ENCODE data around the gene DRGX.

DRGX gene

DNA sequence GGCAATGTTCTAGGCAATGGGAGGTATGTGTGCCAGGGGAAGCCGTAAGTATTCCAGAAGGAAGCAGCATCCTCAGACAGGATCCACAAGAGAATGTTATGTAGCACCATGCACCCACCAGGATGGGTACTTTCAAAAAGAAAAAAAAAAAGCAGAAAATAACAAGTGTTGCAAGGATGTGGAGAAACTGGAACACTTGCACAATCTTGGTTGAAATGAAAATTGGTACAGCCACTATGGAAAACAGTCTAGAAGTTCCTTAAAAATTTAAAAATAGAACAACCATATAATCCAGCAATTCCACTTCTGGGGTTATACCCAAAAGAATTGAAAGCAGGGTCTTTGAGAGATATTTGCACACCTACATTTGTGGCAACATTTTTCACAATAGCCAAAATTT lies 76.7 kb downstream of the DRGX start:
- no peak for DNase-seq (ENCODE audit: low read depth in 2 of 2)

DNA sequence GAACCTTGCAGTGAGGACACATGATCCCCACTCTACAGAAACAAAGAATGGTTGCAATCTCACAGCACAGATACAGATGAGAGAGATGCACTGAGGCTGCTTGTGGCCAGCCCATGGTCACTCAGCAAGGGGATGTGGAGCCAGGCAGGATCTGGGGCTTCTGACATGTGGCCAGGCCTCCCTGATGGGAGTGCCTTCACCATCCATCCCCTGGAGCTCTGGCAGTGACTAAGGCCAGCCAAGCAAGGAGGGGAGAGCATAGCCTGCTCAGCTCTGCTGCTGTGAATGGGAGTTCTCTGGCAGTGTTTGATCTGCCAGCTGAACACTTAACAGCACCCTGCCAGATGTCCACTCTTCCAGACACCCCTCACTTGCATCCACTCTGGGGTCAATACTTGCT lies 77.1 kb downstream of the DRGX start:
- DNase-seq (ENCODE audit: low read depth in 2 of 2): no peak

DNA sequence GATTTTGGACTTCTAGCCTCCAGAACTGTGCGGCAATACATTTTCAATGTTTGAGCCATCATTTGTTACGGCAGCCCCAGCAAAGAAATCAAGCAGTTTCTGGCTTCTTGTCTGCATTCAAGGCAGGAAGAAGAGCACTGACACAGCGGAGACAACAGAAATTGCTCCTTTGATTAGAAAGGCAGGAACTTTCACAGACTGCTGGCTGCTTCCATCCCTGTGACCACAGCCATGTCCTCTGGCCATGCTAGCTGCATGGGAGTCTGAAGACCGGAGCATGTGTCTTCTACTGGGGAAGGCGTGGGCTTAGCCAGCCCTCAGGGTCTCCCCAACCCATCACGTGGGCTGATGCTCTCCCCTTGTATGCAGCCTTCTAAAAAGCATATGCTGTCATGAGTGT lies 77.9 kb downstream of the DRGX start:
- no peak for DNase-seq (ENCODE audit: low read depth in 2 of 2)

DNA sequence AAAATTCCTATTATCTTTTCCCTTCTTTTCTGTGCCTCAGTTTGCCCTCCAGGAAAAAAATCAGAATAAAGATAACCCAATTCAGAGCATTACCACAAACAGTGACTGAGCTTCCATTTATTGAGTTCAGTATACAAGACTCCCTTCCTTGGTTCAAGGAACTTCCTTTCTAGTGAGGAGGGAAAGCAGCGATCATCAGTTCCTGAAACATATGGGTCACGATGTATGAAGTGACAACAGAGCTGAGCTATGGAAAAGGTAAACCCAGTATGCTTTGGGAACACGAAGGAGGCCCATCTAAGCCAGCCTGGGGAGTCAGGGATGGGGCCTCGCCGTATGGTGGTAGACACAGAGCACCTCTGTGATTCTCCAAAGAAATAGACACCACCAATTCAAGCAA lies 81.1 kb downstream of the DRGX start:
- DNase-seq (ENCODE audit: low read depth in 2 of 2): no peak
